Nephron progenitor cell (in vitro differentiated cells): Measurements from ENCODE around the gene CFAP157.
"Not testable (repeated sequence)": the region's sequence is repeated elsewhere in the genome, so short reads cannot be mapped to it uniquely, and the experiment has no call there.

Experiments
- DNase-seq: peaks from one replicate; pipeline ENCODE4 v3.0.0; 2021
- H3K27ac Mint-ChIP-seq: 2 replicates; pipeline ENCODE4 v1.8.0; 2021; ENCODE audit warnings: mild to moderate bottlenecking, moderate library complexity, mixed read lengths
- H3K27me3 Mint-ChIP-seq: 2 replicates; pipeline ENCODE4 v1.8.0; 2021; ENCODE audit warnings: mild to moderate bottlenecking, low read depth, mixed read lengths; ENCODE audit not compliant: poor library complexity
- H3K36me3 Mint-ChIP-seq: 2 replicates; pipeline ENCODE4 v1.8.0; 2021; ENCODE audit warnings: low read depth, mixed read lengths
- H3K4me1 Mint-ChIP-seq: 2 replicates; pipeline ENCODE4 v1.8.0; 2021; ENCODE audit warnings: mixed read lengths
- H3K4me3 Mint-ChIP-seq: 2 replicates; pipeline ENCODE4 v1.8.0; 2021; ENCODE audit warnings: mild to moderate bottlenecking, moderate library complexity, mixed read lengths
- H3K9me3 Mint-ChIP-seq: 2 replicates; pipeline ENCODE4 v1.8.0; 2021; ENCODE audit warnings: mild to moderate bottlenecking, moderate library complexity, mixed read lengths
- TF ChIP-seq, protein P1 (sequence below): fragments of 200-600 bp; sonication (generic); IDR thresholded peaks from 2 replicates; pipeline ENCODE4 v1.5.0; 2021; ENCODE audit warnings: antibody characterized with exemption

Gene CFAP157

DNA sequence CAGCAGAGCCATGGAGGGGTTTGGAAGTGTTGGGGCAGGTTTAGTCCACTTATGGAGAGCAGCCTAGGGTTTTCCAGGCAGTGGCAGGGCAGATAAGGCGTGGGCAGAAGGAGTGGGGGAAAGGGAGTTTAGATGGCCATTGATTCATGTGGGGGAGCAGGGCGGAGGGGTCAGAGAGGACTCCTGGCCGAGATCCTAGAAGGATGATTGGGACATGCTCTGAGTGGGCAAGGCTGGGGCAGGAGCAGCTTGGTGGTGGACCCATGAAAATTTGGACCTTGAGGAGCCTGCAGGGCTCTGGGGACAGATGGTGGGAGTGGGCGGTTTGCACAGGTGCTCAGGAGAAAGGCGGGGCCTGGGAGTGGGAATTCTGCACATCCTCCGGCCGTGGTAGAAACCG is 46.4 kb downstream of the CFAP157 start:
- Mint-ChIP-seq H3K4me1 (no peaks in the 10 kb centered on the region), H3K36me3 (no peaks in the 10 kb centered on the region), H3K27me3 (peaks cover 77% of the 10 kb centered on the region), H3K27ac (no peak overlapping the region), H3K9me3 (no peaks in the 10 kb centered on the region), H3K4me3 (no peak overlapping the region)
- DNase-seq: no peak
- TF ChIP-seq, protein P1, sequence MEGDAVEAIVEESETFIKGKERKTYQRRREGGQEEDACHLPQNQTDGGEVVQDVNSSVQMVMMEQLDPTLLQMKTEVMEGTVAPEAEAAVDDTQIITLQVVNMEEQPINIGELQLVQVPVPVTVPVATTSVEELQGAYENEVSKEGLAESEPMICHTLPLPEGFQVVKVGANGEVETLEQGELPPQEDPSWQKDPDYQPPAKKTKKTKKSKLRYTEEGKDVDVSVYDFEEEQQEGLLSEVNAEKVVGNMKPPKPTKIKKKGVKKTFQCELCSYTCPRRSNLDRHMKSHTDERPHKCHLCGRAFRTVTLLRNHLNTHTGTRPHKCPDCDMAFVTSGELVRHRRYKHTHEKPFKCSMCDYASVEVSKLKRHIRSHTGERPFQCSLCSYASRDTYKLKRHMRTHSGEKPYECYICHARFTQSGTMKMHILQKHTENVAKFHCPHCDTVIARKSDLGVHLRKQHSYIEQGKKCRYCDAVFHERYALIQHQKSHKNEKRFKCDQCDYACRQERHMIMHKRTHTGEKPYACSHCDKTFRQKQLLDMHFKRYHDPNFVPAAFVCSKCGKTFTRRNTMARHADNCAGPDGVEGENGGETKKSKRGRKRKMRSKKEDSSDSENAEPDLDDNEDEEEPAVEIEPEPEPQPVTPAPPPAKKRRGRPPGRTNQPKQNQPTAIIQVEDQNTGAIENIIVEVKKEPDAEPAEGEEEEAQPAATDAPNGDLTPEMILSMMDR: no peak

DNA sequence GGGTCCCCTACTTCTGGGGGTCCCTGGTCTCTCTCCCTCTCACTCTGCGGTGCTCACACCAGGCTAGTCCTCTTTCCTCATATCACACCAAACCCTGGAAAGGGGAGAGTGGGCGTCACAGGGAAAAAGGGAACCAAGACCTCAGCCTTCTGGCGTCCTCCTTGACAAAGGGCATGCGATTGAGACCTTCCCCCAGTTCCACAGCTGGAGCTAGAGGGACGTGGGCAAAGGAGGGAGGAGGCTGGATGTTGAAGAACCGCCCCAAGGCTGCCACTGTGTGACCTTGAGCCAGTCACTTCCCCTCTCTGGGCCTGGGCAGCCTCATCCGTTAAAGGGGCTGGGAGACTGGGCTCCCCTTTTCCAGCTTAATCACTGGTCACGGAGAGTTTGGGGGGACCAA is 46.8 kb downstream of the CFAP157 start:
- Mint-ChIP-seq H3K27ac (no peak overlapping the region), H3K36me3 (no peaks in the 10 kb centered on the region), H3K27me3 (peaks cover 77% of the 10 kb centered on the region), H3K9me3 (no peaks in the 10 kb centered on the region), H3K4me1 (peaks cover 3% of the 10 kb centered on the region), H3K4me3 (no peak overlapping the region)
- no peak for DNase-seq
- TF ChIP-seq, protein P1: no peak

DNA sequence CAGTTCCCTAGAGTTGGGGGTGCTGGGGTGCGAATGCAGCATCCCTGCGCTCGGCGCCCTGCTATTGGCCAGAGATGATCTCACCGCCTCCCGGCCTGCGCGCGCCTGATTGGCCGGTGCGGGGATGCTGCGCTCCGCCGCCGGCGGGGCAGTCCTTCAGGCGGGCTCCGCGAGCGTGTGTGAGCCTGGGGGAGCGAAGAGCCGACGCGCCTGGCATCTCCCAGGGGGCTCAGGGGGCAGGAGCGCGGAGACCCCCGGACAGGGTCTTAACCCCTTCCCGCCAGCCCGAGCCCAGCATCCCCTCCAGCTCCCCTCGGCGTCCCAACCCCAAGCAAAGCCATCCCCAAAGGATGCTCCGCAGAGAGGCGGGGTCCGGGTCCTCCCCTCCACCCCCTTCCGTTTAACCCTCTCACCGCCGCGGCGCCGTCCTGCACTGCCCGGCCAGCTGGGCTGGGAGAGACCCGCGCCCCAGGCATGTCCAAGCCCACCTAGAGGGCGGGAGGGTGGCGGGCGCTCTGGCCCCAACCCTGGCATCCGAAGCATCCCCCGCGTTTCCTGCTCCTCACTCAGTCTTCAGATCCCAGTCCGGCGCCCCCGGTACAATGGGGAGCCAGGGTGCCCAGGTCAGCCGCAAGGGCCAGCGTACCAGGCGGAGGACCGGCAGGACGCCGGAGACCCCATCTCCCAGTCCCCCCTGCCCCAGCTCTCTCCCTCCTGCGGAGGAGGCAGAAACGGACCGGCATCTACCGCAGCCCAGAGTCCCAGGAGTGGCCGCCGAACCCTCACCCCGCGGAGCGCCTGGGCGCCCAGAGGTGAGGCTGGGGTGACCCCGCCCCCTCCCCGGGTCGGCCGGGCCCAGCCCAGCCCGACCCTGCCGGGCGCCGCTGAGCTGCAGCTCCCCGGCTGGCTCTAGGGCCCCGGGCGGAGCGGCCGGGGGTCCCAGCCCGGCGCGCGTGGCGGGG is 47.6 kb downstream of the CFAP157 start:
- Mint-ChIP-seq H3K9me3 (no peaks in the 10 kb centered on the region), H3K27ac (no peak overlapping the region), H3K36me3 (no peaks in the 10 kb centered on the region), H3K27me3 (peaks cover 80% of the 10 kb centered on the region), H3K4me1 (peaks cover 6% of the 10 kb centered on the region), H3K4me3 (no peak overlapping the region)
- TF ChIP-seq, protein P1: no peak
- DNase-seq: peak; percentile 59

DNA sequence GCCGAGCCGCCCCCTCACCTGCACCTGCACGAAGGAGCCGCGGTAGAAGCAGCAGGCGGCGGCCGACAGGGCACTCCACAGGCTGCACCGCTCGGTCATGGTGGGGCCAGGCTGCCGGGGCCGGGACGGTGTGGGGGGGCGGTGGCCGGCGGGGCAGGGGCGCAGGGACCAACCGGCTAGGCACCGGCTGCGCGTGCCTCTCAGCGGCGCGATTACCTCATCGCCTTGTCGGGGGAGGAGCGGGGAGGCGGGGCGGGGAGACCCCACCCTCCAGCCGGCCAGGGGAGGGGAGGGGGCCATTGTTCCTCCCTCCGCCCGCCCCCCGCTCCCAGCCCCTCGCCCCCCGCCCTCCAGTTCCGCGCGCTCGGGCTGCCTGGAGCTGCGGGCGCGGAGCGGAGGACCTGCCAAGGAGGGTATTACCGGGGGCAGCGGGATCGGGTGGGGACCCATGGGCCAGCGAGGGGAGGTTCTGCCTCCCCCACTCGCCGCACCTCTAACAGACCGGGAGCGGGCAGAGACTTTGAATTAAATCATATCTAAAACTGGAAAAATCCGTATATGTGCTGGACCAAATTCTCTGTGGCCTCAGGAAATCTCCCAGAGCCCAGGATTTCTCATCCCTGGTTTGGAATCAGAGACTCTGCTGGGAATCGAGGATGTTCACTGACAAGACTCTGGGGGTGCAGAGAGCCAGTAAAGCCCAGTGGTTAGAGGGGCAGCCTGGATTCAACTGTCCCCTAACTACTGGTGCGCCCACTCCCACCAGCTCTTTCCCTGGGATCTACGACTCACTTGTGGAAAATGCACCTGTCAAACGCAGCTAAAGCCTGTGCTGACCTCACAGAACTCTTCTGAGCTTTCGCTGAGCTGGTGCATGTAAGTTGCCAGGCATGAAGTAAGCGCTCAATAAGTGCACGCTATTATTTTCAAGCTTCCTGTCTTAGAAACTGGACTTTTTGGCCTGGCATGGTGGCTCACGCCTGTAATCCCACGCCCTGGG is 48.6 kb downstream of the CFAP157 start:
- no peak overlapping the region for H3K27ac Mint-ChIP-seq
- peak; percentile 71 for DNase-seq
- peaks cover 6% of the 10 kb centered on the region for H3K4me1 Mint-ChIP-seq
- H3K36me3 Mint-ChIP-seq: no peaks in the 10 kb centered on the region
- peak overlapping the region; percentile 47 for H3K4me3 Mint-ChIP-seq
- no peaks in the 10 kb centered on the region for H3K9me3 Mint-ChIP-seq
- H3K27me3 Mint-ChIP-seq: peaks cover 77% of the 10 kb centered on the region
- TF ChIP-seq, protein P1: no peak

- no peak for DNase-seq
- peaks cover 72% of the 10 kb centered on the region for H3K27me3 Mint-ChIP-seq
- peaks cover 9% of the 10 kb centered on the region for H3K4me1 Mint-ChIP-seq
- TF ChIP-seq, protein P1: no peak
- H3K4me3 Mint-ChIP-seq: no peak overlapping the region
- H3K9me3 Mint-ChIP-seq: no peaks in the 10 kb centered on the region
- no peaks in the 10 kb centered on the region for H3K36me3 Mint-ChIP-seq
- H3K27ac Mint-ChIP-seq: no peak overlapping the region
Measured at GRCh38 chr9:127756233-127756632, 49.4 kb downstream of the CFAP157 start.

DNA sequence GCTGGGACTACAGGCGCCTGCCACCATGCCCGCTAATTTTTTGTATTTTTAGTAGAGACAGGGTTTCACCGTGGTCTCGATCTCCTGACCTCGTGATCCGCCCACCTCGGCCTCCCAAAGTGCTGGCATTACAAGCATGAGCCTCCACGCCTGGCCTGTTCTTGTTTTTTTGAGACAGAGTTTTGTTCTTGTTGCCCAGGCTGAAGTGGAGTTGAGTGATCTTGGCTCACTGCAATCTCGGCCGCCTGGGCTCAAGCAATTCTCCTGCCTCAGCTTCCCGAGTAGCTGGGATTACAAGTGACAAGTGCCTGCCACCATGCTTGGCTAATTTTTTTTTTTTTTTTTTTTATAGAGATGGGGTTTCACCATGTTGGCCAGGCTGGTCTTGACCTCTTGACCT is 50.0 kb downstream of the CFAP157 start:
- H3K4me3 Mint-ChIP-seq, DNase-seq, H3K9me3 Mint-ChIP-seq, H3K36me3 Mint-ChIP-seq, H3K27ac Mint-ChIP-seq: not testable (repeated sequence)
- Mint-ChIP-seq H3K27me3 (peaks cover 68% of the 10 kb centered on the region), H3K4me1 (peaks cover 15% of the 10 kb centered on the region)
